GM12878 (cell line): ENCODE data around the gene ZMYND11. TPM values are rescaled to one million over a fixed set of nuclear protein-coding genes. Genes with fewer than 3 reads are reported as not detected.

Source experiments
- ATAC-seq: fragments of 200-7000 bp; cut with Tn5 transposase; 3 replicates; pipeline ENCODE4 v1.9.1; 2020; ENCODE audit warnings: mild to moderate bottlenecking, moderate library complexity
- BruUV-seq: library from RNA; stranded (reverse); fragments of 400-500 nt; replicated peaks from 2 replicates; lab custom pipeline; 2021; lab: Mats Ljungman, UMichigan
- CTCF ChIA-PET: fragments of 300-600 bp; sonication (Branson Sonifier 250); formaldehyde crosslinking; extraction: SDS; loops from one replicate; lab custom pipeline; 2021; ENCODE audit warnings: inconsistent platforms; lab: Yijun Ruan, JAX
- POLR2A ChIA-PET: fragments of 350-600 bp; formaldehyde crosslinking; extraction: SDS; loops from one replicate; lab custom pipeline; 2021; ENCODE audit warnings: inconsistent platforms; lab: Charles Lee
- RAD21 ChIA-PET: fragments of 300-600 bp; sonication (Branson Sonifier 250); formaldehyde crosslinking; loops from one replicate; lab custom pipeline; 2023; ENCODE audit warnings: antibody characterized with exemption; ENCODE audit not compliant: unreplicated experiment; lab: Charles Lee
- SMC1A ChIA-PET: fragments of 300-600 bp; sonication (Branson Sonifier 250); formaldehyde crosslinking; loops from one replicate; lab custom pipeline; 2023; ENCODE audit not compliant: unreplicated experiment, uncharacterized antibody; lab: Charles Lee
- DNase-seq: peaks from one replicate; pipeline ENCODE4 v3.0.0-alpha.2; 2011; ENCODE audit warnings: low read depth, low spot score
- FAIRE-seq: peaks from 3 replicates; lab custom pipeline; 2011; peaks lifted over from hg19 to GRCh38; lab: Jason Lieb, UNC
- H2AFZ ChIP-seq: 2 replicates; pipeline ENCODE4 v1.6.0; 2011; ENCODE audit warnings: low read depth, low read length, control low read depth; ENCODE audit not compliant: control insufficient read depth
- H3K27ac ChIP-seq: 2 replicates; pipeline ENCODE4 v1.5.1; 2011; ENCODE audit warnings: control low read depth; ENCODE audit not compliant: control insufficient read depth, insufficient read depth
- H3K27me3 ChIP-seq, 2 experiments: replicated peaks in 1 of 2; 2 replicates each; pipeline versions ENCODE4 v1.6.0 to v1.6.1; 2011; ENCODE audit warnings: low read length in 1 of 2; ENCODE audit not compliant: control insufficient read depth in 2 of 2, insufficient read depth in 2 of 2
- H3K36me3 ChIP-seq, 2 experiments: 2 replicates each; pipeline ENCODE4 v1.5.1; 2011; ENCODE audit warnings: low read length in 1 of 2; ENCODE audit not compliant: control insufficient read depth in 2 of 2, insufficient read depth in 2 of 2
- H3K4me1 ChIP-seq: 2 replicates; pipeline ENCODE4 v1.6.1; 2011; ENCODE audit warnings: mild to moderate bottlenecking, low read length, moderate library complexity, mixed read lengths; ENCODE audit not compliant: control insufficient read depth, insufficient read depth
- H3K4me2 ChIP-seq: 2 replicates; pipeline ENCODE4 v1.6.0; 2011; ENCODE audit warnings: control low read depth; ENCODE audit not compliant: control insufficient read depth, insufficient read depth
- H3K4me3 ChIP-seq: fragments of 200-600 bp; sonication (generic); 2 replicates; pipeline ENCODE4 v1.5.1; 2016
- H3K79me2 ChIP-seq: 2 replicates; pipeline ENCODE4 v1.6.0; 2011; ENCODE audit warnings: low read length; ENCODE audit not compliant: control insufficient read depth, insufficient read depth
- H3K9ac ChIP-seq: 2 replicates; pipeline ENCODE4 v1.8.0; 2011; ENCODE audit warnings: low read length, control low read depth, mixed read lengths; ENCODE audit not compliant: control insufficient read depth, insufficient read depth
- H3K9me3 ChIP-seq: replicated peaks from 3 replicates; pipeline ENCODE4 v1.5.1; 2011; ENCODE audit warnings: mild to moderate bottlenecking, low read length; ENCODE audit not compliant: control insufficient read depth, insufficient read depth
- H4K20me1 ChIP-seq: 2 replicates; pipeline ENCODE4 v1.6.0; 2011; ENCODE audit not compliant: control insufficient read depth, insufficient read depth
- CEBPZ ChIP-seq: fragments of 150-350 bp; IDR thresholded peaks from 2 replicates; pipeline ENCODE4 v1.6.1; 2016; ENCODE audit warnings: low read depth, low read length
- DPF2 ChIP-seq: fragments of 450-650 bp; IDR thresholded peaks from 2 replicates; pipeline ENCODE4 v1.6.1; 2017; ENCODE audit warnings: mild to moderate bottlenecking
- E2F4 ChIP-seq: IDR thresholded peaks from 2 replicates; pipeline ENCODE4 v1.6.1; 2012; ENCODE audit warnings: low read depth, low read length, improper control_type of control experiment
- EZH2 ChIP-seq: IDR thresholded peaks from 2 replicates; pipeline ENCODE4 v1.6.1; 2012; ENCODE audit warnings: low read depth, mild to moderate bottlenecking, control low read depth, inconsistent platforms, low read length, borderline replicate concordance; ENCODE audit not compliant: control insufficient read depth
- HCFC1 ChIP-seq: fragments of 150-350 bp; IDR thresholded peaks from 2 replicates; pipeline ENCODE4 v1.6.1; 2014; ENCODE audit warnings: low read length
- MAX ChIP-seq: IDR thresholded peaks from 2 replicates; pipeline ENCODE4 v1.6.1; 2012; ENCODE audit warnings: low read depth, low read length, improper control_type of control experiment
- MEF2A ChIP-seq: IDR thresholded peaks from 2 replicates; pipeline ENCODE4 v1.6.1; 2011; ENCODE audit warnings: low read depth, mild to moderate bottlenecking, low read length, moderate library complexity; ENCODE audit not compliant: insufficient read depth
- MTA2 ChIP-seq: fragments of 450-650 bp; IDR thresholded peaks from 2 replicates; pipeline ENCODE4 v1.6.1; 2016; ENCODE audit warnings: low read depth, mild to moderate bottlenecking, moderate library complexity
- MXI1 ChIP-seq: fragments of 150-350 bp; IDR thresholded peaks from 2 replicates; pipeline ENCODE4 v1.6.1; 2011; ENCODE audit warnings: low read depth, mild to moderate bottlenecking, inconsistent platforms, low read length, improper control_type of control experiment
- PKNOX1 ChIP-seq: fragments of 450-650 bp; IDR thresholded peaks from 2 replicates; pipeline ENCODE4 v1.6.1; 2016; ENCODE audit warnings: mild to moderate bottlenecking
- POU2F2 ChIP-seq: IDR thresholded peaks from 3 replicates; pipeline ENCODE4 v1.6.1; 2011; ENCODE audit warnings: low read depth, mild to moderate bottlenecking, low read length, borderline replicate concordance
- SPI1 ChIP-seq: IDR thresholded peaks from 2 replicates; pipeline ENCODE4 v1.6.1; 2011; ENCODE audit warnings: low read depth, mild to moderate bottlenecking, low read length, moderate library complexity, borderline replicate concordance; ENCODE audit not compliant: insufficient read depth
- SREBF1 ChIP-seq: IDR thresholded peaks from 2 replicates; pipeline ENCODE4 v1.6.1; 2012; ENCODE audit warnings: mild to moderate bottlenecking, low read length
- SRF ChIP-seq, 2 experiments: IDR thresholded peaks; 2 replicates each; pipeline ENCODE4 v1.6.1; 2011; ENCODE audit warnings: low read depth in 2 of 2, low read length in 2 of 2, mild to moderate bottlenecking in 1 of 2, moderate library complexity in 1 of 2
- STAT1 ChIP-seq: fragments of 450-650 bp; conservative IDR thresholded peaks from 2 replicates; pipeline ENCODE4 v1.6.1; 2014; ENCODE audit warnings: antibody characterized with exemption, mild to moderate bottlenecking
- SUPT20H ChIP-seq: IDR thresholded peaks from 2 replicates; pipeline ENCODE4 v1.6.1; 2011; ENCODE audit warnings: low read depth, mild to moderate bottlenecking, low read length, moderate library complexity, borderline replicate concordance; ENCODE audit not compliant: control insufficient read depth
- TCF3 ChIP-seq: IDR thresholded peaks from 2 replicates; pipeline ENCODE4 v1.6.1; 2012; ENCODE audit warnings: low read depth, mild to moderate bottlenecking, low read length, borderline replicate concordance; ENCODE audit not compliant: insufficient read depth
- ZZZ3 ChIP-seq: IDR thresholded peaks from 2 replicates; pipeline ENCODE4 v1.6.1; 2011; ENCODE audit warnings: low read depth; ENCODE audit not compliant: control insufficient read depth, insufficient read length
- WGBS: methylation state at CpG from one replicate; pipeline ENCODE4 v1.1.6; 2016; ENCODE audit warnings: low lambda C conversion rate; ENCODE audit not compliant: insufficient replicate concordance, insufficient coverage; ENCODE audit errors: missing lambda C conversion rate; 5-methylcytosine and 5-hydroxymethylcytosine counted together
- in situ Hi-C: fragments of 300-500 bp; cut with MboI; formaldehyde crosslinking; loops from 9 replicates; pipeline ENCODE4 v1.14.3; 2018; ENCODE audit warnings: mixed read lengths
- intact Hi-C: fragments of 100-400 bp; cut with micrococcal nuclease; formaldehyde crosslinking; loops from one replicate; pipeline ENCODE4 v1.14.2; 2022; ENCODE audit not compliant: unreplicated experiment
- polyA plus RNA-seq, 11 experiments: library from polyadenylated mRNA; depleted of rRNA in 4 of 11; unstranded in 6 of 11; stranded (reverse) in 5 of 11; fragments of >200 nt; fragmentation: Nextera tagmentation in 4 of 11; fragmentation: Illumina TruSeq in 1 of 11; extraction: Ambion mirVana in 4 of 11; extraction: Trizol in 1 of 11; gene quantifications; 1 replicate in 1 of 11; 2 replicates in 10 of 11; pipeline versions ENCODE4 v1.2.1 to v1.2.3, GENCODE V29; 2011 to 2016; ENCODE audit warnings: inconsistent platforms in 2 of 11, missing spikeins in 2 of 11, low read depth in 1 of 11
- total RNA-seq, 4 experiments: library from RNA; depleted of rRNA in 3 of 4; stranded (reverse); fragments of >200 nt in 3 of 4; fragmentation: Illumina TruSeq in 1 of 4; extraction: Trizol in 1 of 4; gene quantifications; 2 replicates each; pipeline versions ENCODE4 v1.2.1 to v1.2.3, GENCODE V29; 2013 to 2021

The ZMYND11 gene
- total and polyA plus RNA-seq, 10 of the 15 experiments (the other 5 are each of a cell fraction or from before 2014, with no cell fraction given) = 3.3 to 24.4 (median 13.1) TPM

- DNase-seq = no peak
- H3K36me3 ChIP-seq = no peaks in the 10 kb centered on the region
- peak; percentile 36 for ATAC-seq
- no peak for TF ChIP-seq PKNOX1
- TF ChIP-seq CEBPZ = no peak
- no peak for TF ChIP-seq ZZZ3
- no peak for TF ChIP-seq E2F4
- TF ChIP-seq MTA2 = no peak
- no peak for TF ChIP-seq HCFC1
- TF ChIP-seq SPI1 = no peak
- TF ChIP-seq TCF3 = no peak
- no peak for TF ChIP-seq POU2F2
- TF ChIP-seq DPF2 = no peak
- no peak for TF ChIP-seq SUPT20H
- TF ChIP-seq MAX = no peak
- TF ChIP-seq STAT1 = no peak
- TF ChIP-seq SRF (IDR thresholded peaks at IDR 0.05; ENCODE audit: low read depth in 2 of 2, low read length in 2 of 2) = no peak
- no peak for TF ChIP-seq MXI1
- TF ChIP-seq SREBF1 = no peak
- TF ChIP-seq MEF2A = no peak
- TF ChIP-seq EZH2 = no peak
These were observed 147.3 kb downstream of the ZMYND11 start for GRCh38 chr10:282294-283139.

More at GRCh38 chr10:282294-283139, 147.3 kb downstream of the ZMYND11 start:
- ChIA-PET RAD21 (no interaction called here), CTCF (no interaction called here), SMC1A (no interaction called here), POLR2A (no interaction called here)
- Histone ChIP-seq H3K4me1 (peaks cover 22% of the 10 kb centered on the region), H3K27me3 (no peaks in the 10 kb centered on the region), H3K9ac (no peak overlapping the region), H2AFZ (no peak overlapping the region), H3K27ac (no peak overlapping the region), H3K4me2 (0 out of 2 replicates have a peak overlapping the region, but pooled peaks have one; percentile 45), H3K79me2 (no peaks in the 10 kb centered on the region), H4K20me1 (no peaks in the 10 kb centered on the region), H3K4me3 (no peak overlapping the region), H3K9me3 (no peaks in the 10 kb centered on the region)
- WGBS = 17% methylated on average over 7 of the region's 7 CpGs
- BruUV-seq = no TSS peak
- FAIRE-seq = peak; percentile 62
- intact Hi-C loops = no loop called here
- in situ Hi-C loops = no loop called here
